Panc1 (cell line): ENCODE results near the gene C12orf56.

Experiments used
- POLR2AphosphoS5 ChIP-seq: IDR thresholded peaks from 2 replicates; pipeline ENCODE4 v1.6.1; 2012; ENCODE audit warnings: mild to moderate bottlenecking, low read depth, low read length, moderate library complexity
- SIN3A ChIP-seq: IDR thresholded peaks from 2 replicates; pipeline ENCODE4 v1.6.1; 2012; ENCODE audit warnings: low read depth, mild to moderate bottlenecking, low read length, moderate library complexity, borderline replicate concordance; ENCODE audit not compliant: insufficient read depth
- TCF7L2 ChIP-seq: IDR thresholded peaks from 2 replicates; pipeline ENCODE4 v1.6.1; 2011; ENCODE audit warnings: mild to moderate bottlenecking, low read depth, low read length, inconsistent platforms
- TF ChIP-seq, protein P1 (sequence below): fragments of 450-650 bp; IDR thresholded peaks from 2 replicates; pipeline ENCODE4 v1.5.1; 2017; ENCODE audit warnings: mild to moderate bottlenecking
- TF ChIP-seq, protein P2 (sequence below), 2 experiments: IDR thresholded peaks; 2 replicates each; pipeline ENCODE4 v1.6.1; 2011 to 2012; ENCODE audit warnings: low read depth in 2 of 2, control low read depth in 1 of 2, low read length in 1 of 2, mild to moderate bottlenecking in 1 of 2, moderate library complexity in 1 of 2; ENCODE audit not compliant: insufficient read depth in 1 of 2

DNA sequence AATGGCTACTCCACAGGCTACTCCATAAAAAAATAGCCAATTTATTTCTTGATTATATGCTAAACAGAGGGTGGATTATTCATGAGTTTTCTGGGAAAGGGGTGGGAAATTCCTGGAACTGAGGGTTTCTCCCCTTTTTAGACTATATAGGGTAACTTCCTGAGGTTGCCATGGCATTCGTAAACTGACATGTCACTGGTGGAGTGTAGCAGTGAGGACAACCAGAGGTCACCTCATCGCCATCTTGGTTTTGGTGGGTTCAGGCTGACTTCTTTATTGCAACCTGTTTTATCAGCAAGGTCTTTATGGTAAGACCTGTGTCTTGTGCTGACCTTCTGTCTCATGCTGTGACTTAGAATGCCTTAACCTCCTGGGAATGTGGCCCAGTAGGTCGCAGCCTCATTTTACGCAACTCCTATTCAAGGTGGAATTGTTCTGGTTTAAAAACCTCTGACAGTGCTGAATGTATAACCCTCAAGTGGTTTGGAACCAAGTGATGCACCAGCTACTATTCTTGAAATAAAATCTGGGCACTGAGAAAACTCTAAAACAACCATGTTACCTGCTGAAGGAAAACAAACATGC is 27.7 kb downstream of the C12orf56 start:
- TF ChIP-seq, protein P1, sequence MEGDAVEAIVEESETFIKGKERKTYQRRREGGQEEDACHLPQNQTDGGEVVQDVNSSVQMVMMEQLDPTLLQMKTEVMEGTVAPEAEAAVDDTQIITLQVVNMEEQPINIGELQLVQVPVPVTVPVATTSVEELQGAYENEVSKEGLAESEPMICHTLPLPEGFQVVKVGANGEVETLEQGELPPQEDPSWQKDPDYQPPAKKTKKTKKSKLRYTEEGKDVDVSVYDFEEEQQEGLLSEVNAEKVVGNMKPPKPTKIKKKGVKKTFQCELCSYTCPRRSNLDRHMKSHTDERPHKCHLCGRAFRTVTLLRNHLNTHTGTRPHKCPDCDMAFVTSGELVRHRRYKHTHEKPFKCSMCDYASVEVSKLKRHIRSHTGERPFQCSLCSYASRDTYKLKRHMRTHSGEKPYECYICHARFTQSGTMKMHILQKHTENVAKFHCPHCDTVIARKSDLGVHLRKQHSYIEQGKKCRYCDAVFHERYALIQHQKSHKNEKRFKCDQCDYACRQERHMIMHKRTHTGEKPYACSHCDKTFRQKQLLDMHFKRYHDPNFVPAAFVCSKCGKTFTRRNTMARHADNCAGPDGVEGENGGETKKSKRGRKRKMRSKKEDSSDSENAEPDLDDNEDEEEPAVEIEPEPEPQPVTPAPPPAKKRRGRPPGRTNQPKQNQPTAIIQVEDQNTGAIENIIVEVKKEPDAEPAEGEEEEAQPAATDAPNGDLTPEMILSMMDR, result no peak
- no peak for TF ChIP-seq POLR2AphosphoS5
- TF ChIP-seq, protein P2, sequence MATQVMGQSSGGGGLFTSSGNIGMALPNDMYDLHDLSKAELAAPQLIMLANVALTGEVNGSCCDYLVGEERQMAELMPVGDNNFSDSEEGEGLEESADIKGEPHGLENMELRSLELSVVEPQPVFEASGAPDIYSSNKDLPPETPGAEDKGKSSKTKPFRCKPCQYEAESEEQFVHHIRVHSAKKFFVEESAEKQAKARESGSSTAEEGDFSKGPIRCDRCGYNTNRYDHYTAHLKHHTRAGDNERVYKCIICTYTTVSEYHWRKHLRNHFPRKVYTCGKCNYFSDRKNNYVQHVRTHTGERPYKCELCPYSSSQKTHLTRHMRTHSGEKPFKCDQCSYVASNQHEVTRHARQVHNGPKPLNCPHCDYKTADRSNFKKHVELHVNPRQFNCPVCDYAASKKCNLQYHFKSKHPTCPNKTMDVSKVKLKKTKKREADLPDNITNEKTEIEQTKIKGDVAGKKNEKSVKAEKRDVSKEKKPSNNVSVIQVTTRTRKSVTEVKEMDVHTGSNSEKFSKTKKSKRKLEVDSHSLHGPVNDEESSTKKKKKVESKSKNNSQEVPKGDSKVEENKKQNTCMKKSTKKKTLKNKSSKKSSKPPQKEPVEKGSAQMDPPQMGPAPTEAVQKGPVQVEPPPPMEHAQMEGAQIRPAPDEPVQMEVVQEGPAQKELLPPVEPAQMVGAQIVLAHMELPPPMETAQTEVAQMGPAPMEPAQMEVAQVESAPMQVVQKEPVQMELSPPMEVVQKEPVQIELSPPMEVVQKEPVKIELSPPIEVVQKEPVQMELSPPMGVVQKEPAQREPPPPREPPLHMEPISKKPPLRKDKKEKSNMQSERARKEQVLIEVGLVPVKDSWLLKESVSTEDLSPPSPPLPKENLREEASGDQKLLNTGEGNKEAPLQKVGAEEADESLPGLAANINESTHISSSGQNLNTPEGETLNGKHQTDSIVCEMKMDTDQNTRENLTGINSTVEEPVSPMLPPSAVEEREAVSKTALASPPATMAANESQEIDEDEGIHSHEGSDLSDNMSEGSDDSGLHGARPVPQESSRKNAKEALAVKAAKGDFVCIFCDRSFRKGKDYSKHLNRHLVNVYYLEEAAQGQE (IDR thresholded peaks at IDR 0.05; ENCODE audit: insufficient read depth in 1 of 2, low read depth in 2 of 2, low read length in 1 of 2), result no peak
- no peak for TF ChIP-seq SIN3A
- no peak for TF ChIP-seq TCF7L2
